Transverse colon (tissue), 4 donors: ENCODE results near the gene OR10S1.

Experiments used
- EP300 ChIP-seq: sonication (generic); formaldehyde crosslinking; IDR thresholded peaks from one replicate; pipeline ENCODE4 v1.6.1; 2017; ENCODE audit warnings: antibody characterized with exemption, low read depth
- POLR2A ChIP-seq: fragments of 450-650 bp; IDR thresholded peaks from one replicate; pipeline ENCODE4 v1.6.1; 2016; ENCODE audit warnings: antibody characterized with exemption, mild to moderate bottlenecking, moderate library complexity
- POLR2AphosphoS5 ChIP-seq, 3 donors: sonication (generic); formaldehyde crosslinking; IDR thresholded peaks; one replicate each; pipeline ENCODE4 v1.6.1; 2016; ENCODE audit warnings: antibody characterized with exemption in 3 of 3
- TF ChIP-seq, protein P1 (sequence below), 5 experiments: fragments of 200-600 bp in 3 of 5; fragments of 450-650 bp in 2 of 5; sonication (generic) in 3 of 5; IDR thresholded peaks; 1 replicate in 2 of 5; 2 replicates in 3 of 5; pipeline ENCODE4 v1.5.1; 2016 to 2017; ENCODE audit warnings: antibody characterized with exemption in 5 of 5, inconsistent platforms in 3 of 5, mild to moderate bottlenecking in 2 of 5, moderate library complexity in 1 of 5

DNA sequence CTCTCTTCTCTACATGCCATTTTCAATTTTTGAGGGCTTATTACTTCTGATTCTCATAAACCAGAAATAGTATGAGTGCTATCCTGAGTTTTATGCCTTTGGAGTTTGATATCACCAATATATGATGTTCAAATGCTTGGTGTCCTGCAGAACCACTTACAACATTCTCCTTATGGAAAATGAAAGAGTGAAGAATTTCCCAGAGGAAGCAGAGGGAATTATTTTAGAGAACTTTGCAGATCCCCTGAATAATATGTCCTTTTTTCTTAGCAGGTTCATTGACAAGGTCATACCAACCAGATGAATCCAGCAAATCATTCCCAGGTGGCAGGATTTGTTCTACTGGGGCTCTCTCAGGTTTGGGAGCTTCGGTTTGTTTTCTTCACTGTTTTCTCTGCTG, 38.3 kb downstream of the OR10S1 start, which contains the start of gene OR4D5:
- TF ChIP-seq, protein P1, sequence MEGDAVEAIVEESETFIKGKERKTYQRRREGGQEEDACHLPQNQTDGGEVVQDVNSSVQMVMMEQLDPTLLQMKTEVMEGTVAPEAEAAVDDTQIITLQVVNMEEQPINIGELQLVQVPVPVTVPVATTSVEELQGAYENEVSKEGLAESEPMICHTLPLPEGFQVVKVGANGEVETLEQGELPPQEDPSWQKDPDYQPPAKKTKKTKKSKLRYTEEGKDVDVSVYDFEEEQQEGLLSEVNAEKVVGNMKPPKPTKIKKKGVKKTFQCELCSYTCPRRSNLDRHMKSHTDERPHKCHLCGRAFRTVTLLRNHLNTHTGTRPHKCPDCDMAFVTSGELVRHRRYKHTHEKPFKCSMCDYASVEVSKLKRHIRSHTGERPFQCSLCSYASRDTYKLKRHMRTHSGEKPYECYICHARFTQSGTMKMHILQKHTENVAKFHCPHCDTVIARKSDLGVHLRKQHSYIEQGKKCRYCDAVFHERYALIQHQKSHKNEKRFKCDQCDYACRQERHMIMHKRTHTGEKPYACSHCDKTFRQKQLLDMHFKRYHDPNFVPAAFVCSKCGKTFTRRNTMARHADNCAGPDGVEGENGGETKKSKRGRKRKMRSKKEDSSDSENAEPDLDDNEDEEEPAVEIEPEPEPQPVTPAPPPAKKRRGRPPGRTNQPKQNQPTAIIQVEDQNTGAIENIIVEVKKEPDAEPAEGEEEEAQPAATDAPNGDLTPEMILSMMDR (IDR thresholded peaks at IDR 0.05) = no peak
- no peak for TF ChIP-seq POLR2AphosphoS5 (IDR thresholded peaks at IDR 0.05)
- TF ChIP-seq POLR2A = no peak
- no peak for TF ChIP-seq EP300
